Astrocyte (in vitro differentiated cells and primary cell): ENCODE results near the gene USP47.

Experiments
- EZH2 ChIP-seq: IDR thresholded peaks from 2 replicates; pipeline ENCODE4 v1.6.1; 2012; ENCODE audit warnings: mild to moderate bottlenecking, low read length, inconsistent platforms; ENCODE audit not compliant: insufficient read depth
- TF ChIP-seq, protein P1 (sequence below): IDR thresholded peaks from 2 replicates; pipeline ENCODE4 v1.5.1; 2011; ENCODE audit warnings: low read depth, mild to moderate bottlenecking, inconsistent platforms, low read length, moderate library complexity; ENCODE audit not compliant: insufficient read depth

DNA sequence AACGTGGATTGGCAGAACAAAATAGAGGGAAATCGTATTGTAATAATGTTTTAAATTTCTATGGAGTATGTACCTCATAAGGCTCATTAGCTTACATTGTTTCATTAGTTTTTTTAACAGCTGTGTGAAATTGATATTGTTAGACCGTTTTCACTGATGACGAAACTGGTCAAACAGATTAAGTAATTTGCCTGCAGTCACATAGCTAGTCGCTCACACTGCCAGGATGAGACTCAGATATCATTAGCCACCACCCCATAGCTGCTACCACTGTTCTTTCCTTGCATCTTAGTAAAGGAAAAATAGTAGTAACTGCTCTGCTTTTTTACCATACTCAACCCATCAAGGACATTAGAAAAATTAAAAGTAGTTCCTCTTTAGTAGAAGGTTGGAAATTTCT is 102.7 kb downstream of the USP47 start:
- TF ChIP-seq, protein P1, sequence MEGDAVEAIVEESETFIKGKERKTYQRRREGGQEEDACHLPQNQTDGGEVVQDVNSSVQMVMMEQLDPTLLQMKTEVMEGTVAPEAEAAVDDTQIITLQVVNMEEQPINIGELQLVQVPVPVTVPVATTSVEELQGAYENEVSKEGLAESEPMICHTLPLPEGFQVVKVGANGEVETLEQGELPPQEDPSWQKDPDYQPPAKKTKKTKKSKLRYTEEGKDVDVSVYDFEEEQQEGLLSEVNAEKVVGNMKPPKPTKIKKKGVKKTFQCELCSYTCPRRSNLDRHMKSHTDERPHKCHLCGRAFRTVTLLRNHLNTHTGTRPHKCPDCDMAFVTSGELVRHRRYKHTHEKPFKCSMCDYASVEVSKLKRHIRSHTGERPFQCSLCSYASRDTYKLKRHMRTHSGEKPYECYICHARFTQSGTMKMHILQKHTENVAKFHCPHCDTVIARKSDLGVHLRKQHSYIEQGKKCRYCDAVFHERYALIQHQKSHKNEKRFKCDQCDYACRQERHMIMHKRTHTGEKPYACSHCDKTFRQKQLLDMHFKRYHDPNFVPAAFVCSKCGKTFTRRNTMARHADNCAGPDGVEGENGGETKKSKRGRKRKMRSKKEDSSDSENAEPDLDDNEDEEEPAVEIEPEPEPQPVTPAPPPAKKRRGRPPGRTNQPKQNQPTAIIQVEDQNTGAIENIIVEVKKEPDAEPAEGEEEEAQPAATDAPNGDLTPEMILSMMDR = no peak
- no peak for TF ChIP-seq EZH2
